Stimulated activated CD4-positive, alpha-beta T cell treated with anti-CD3 and anti-CD28 coated beads, Interleukin-2, amount 100 ng/mL, for 24 hours (primary cell): Measurements from ENCODE around the gene GRM7.

Experiments
- DNase-seq, 2 donors: peaks; one replicate each; pipeline ENCODE4 v3.0.0-alpha.2; 2020

The GRM7 gene

DNA sequence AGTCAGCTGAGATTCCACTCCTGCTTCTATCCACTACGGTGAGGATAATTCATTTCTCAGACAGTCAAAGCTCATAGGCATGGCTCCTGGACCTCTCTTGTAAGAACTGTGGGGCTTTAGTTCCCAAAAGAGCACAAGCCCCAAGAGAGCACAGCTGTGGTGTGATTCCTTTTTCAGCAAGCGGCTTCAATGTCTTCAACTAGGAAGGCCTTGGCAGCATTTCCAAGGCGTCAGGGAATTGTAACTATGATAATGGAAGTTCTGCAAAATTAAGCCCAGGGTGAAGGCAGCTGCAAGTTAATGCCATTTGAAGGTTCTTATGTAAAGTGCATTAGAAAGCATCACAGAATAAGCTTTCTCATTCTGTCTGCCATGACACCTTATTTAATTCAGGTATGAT is 657.1 kb downstream of the GRM7 start:
- no peak for DNase-seq

DNA sequence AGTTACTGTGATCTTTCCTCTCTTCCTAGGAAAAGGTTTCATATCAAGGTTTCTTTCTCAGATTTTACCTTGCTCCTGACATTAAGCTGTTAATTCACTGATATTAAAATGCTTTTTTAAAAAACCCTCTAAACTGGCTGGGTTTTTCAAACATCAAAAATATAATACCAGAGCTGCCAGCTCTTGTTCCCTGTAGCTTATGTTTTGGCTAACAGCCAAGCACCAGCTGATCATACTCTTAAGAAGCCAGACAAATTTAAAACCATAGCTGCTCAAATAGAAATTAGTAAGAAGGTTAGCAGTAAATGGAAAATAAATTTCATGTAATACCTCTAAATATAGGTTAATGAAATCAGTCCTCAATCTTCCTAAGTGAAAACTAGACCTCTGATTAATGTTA is 657.5 kb downstream of the GRM7 start:
- no peak for DNase-seq

- no peak for DNase-seq
Measured at GRCh38 chr3:7520059-7520458, 659.1 kb downstream of the GRM7 start.

GRCh38 chr3:7520593-7520992 is 659.7 kb downstream of the GRM7 start:
- DNase-seq: no peak

GRCh38 chr3:7536510-7536909 is 675.6 kb downstream of the GRM7 start:
- DNase-seq: no peak

DNA sequence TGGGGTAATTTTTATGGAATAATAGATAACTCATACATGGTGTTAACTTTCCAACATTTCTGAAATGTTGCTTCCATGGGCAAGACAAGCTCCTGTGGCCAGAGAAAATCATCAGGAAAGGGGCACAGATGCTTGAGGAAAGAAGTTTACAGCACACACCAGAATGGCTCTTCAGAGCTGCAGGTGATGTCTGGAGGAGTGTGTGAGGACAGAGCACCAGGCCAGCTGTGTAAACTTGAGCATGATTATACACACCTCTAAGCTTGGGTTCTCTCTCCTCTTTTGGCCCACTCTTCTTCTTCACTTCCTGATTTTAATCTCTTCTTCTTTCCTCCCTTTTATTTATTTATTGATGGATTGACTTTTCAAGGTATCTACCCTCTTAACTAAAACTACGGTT is 676.0 kb downstream of the GRM7 start:
- no peak for DNase-seq

GRCh38 chr3:7543294-7543880 is 682.5 kb downstream of the GRM7 start:
- DNase-seq: no peak

GRCh38 chr3:7545334-7545733 is 684.4 kb downstream of the GRM7 start:
- DNase-seq: no peak

DNA sequence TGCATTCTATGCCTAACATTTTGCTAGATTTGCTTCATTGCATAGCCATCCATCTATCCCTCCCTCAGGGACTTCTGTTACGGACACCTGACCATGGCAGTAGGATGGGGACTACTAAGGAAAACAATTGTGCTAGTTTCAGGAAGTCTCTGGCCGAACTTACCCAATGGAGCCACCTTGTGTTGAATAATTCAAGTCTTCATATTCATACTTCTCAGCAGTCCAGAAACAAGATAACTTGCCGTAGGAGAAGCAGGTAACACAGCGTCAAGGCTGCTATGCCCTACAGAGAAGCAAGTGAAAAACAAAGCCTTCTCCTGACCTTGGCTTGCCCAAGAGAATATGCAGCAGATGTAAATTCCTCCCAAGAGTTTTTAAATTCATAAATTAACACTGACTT is 685.3 kb downstream of the GRM7 start:
- no peak for DNase-seq

- DNase-seq: no peak
Measured at GRCh38 chr3:7547826-7548225, 686.9 kb downstream of the GRM7 start.

GRCh38 chr3:7562892-7563291 is 702.0 kb downstream of the GRM7 start:
- no peak for DNase-seq

DNA sequence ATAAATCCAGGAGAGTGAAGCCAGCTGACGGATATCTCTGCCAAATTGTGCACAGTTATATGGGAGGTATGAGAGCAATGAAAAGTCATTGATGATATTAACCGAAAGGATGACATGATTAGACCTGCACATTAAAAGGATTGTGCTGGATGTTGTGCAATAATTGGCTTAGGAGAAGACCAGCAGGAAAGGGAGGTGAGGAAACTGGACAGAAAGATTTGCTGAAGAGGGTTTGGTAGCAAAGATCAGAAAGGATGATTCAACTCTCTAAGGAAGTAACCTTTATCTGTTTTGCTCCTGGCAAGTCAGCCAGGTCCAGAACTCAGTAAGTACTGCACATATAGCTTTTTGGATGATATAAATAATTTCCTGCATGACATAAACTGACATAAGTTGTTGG is 704.7 kb downstream of the GRM7 start:
- no peak for DNase-seq

DNA sequence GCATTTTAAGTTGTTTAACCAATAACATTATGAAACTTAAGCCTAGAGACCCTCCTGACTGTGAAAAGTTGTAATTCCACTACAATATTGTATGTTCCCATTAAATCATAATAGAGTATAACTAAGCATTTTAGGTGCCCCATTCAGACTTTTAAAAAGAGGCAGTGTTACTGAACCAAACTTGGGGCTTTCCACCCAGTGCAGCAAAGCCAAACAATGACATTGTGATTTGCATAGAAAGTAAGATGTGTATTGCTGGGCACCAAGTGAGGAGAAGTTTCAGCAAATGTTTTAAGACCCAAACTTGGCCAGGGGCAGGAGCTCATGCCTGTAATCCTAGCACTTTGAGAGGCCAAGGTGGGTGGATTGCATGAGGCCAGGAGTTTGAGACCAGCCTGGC is 706.2 kb downstream of the GRM7 start:
- DNase-seq: no peak

- no peak for DNase-seq
Measured at GRCh38 chr3:7568526-7569184, 707.7 kb downstream of the GRM7 start.

DNA sequence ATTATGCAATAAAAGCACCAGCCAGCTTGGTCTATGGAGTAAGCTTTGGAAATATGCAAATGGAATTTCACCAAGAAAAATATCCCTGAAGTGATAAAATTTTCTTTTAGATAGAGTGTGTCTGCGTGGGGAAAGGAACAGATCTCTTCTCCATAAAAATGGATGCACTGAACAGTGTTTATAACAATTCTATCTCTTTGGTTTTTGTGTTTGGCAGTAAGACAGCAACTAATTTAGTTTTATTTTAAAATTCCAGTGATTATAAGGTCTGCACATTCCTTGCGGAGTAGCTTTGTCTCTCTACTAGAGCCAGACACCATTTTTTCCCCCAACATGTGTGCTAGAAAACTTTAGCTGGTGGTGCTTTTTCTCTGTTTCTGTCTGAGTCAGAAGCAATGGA is 712.4 kb downstream of the GRM7 start:
- no peak for DNase-seq

DNA sequence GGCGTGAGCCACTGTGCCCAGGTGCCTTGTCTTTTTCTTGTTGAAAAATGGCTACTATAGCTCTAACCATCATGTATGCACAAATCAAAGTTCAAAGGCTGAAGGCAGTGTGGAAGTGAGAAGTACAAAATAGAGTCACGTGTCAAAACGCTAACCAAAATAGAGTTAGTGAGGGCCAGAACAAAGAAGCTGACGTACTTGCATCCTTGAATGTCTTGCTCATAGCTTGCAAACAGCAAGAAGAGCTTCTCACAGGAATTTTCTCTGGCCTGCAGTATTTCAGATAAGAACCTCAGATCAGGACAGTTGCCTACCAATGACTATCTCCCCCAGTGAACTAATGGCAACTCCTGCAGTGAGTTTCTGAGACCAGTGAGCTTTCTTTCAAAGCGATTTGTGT is 713.5 kb downstream of the GRM7 start:
- DNase-seq: no peak

DNA sequence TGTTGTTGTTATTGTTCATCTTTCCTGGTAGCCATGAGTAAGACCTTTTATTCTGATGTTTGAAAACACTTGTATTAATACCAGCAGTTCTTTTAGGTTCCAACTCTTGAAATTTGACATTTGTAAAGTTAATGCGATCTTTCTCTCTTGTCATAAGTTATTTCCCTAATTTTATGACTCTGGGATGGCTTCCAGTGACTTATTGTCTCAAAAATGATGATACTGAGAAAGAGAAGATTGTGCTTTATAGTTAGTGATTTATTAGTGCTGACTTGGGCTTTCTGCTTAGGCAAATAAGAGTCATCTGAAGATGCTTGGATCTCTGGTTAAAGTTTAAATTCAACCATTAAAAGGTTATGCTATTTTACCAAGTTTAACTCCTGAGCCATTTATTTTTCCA is 715.2 kb downstream of the GRM7 start:
- no peak for DNase-seq

- DNase-seq: no peak
Measured at GRCh38 chr3:7576506-7576905, 715.6 kb downstream of the GRM7 start.

GRCh38 chr3:7577513-7577912 is 716.6 kb downstream of the GRM7 start:
- no peak for DNase-seq

DNA sequence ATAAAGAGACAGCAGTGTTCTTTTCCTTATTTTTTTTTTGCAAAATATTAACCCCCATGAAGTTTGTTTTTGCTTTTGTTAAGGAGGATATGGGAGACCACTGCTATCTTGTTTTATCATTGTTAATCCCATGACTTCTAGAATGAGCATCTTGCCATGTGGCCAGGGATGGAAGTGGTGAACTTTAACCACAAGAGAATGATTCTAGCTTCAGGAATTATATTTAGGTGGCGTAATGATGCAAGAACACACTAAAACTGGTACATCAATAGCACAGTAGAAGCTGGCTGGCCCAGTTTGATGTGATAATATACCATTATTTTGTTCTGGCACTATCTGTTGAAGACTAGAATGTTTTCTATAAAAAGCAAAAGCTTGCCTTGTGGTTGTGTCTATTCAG is 720.9 kb downstream of the GRM7 start:
- DNase-seq: no peak

GRCh38 chr3:7585052-7585451 is 724.1 kb downstream of the GRM7 start:
- DNase-seq: no peak

DNA sequence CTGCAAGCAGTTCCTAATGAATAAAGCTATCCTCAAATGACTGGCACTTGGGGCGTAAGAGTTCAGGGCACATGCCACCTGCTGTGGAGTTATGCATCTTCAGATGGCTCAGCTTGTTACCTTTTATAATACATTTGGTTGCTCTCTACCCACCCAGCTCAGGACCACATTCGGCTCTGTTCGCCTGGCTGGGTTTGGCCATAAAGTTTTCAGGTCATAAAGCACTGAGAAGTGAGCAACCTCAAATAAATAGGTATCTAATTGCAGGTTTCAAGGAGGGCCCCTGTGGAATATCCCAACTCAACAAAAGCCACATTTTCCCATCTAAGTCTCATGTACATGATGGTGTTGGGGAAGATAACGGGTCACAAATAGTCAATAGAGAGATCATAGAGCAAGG is 727.3 kb downstream of the GRM7 start:
- DNase-seq: no peak

- no peak for DNase-seq
Measured at GRCh38 chr3:7589526-7589925, 728.6 kb downstream of the GRM7 start.

DNA sequence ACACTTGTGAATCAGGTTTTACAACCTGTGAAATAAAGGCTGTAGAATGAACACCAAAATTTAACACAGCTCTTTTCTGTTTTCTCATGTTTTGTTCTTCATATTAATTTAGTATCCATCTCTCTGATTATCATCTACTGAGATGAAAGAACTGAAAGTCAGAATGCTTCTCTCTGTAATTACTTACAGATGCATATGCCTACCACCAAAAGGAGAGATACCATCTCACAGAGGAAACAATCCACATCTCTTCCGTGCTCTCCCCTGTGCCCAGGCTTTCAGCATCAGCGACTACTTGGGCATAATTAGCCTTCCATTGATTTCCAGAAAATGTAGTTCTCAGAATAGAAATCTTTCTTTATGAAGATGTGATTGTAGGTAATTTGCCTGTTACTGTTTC is 741.4 kb downstream of the GRM7 start:
- DNase-seq: no peak

DNA sequence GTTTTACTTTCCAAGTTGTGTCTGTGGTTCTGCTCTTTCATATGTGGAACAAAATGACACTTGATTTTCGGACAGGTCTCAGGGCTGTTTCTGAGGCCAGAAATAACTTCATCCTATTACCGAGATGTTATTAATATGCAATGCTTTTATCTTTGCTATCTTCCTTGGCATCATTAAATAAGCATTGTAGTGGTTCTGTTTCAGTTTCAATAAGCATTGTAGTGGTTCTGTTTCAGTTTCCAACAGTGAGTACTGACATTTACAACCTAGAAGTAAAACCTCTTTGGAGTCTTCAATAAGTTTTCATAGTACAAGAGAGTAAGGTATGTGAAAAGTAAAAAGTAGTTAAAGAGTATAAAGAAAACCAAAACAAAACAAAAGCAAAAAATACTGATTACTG is 746.2 kb downstream of the GRM7 start:
- DNase-seq: no peak
